Skeletal muscle tissue (tissue), 4 donors: ENCODE results near the gene SETD5. TPM values are rescaled to one million over a fixed set of nuclear protein-coding genes. Genes with fewer than 3 reads are reported as not detected.
"Not testable (repeated sequence)": the region's sequence is repeated elsewhere in the genome, so short reads cannot be mapped to it uniquely, and the experiment has no call there.

Source experiments
- H3K27ac ChIP-seq: one replicate; pipeline ENCODE4 v1.7.0; 2013; ENCODE audit warnings: mild to moderate bottlenecking, low read depth, low read length, inconsistent platforms
- H3K27me3 ChIP-seq, 3 donors: one replicate each; pipeline ENCODE4 v1.7.0; 2013; ENCODE audit warnings: low read length in 3 of 3; ENCODE audit not compliant: control insufficient read depth in 3 of 3, insufficient read depth in 3 of 3
- H3K36me3 ChIP-seq, 3 donors: one replicate each; pipeline ENCODE4 v1.7.0; 2013; ENCODE audit warnings: low read length in 3 of 3; ENCODE audit not compliant: control insufficient read depth in 3 of 3, insufficient read depth in 3 of 3
- H3K4me1 ChIP-seq, 3 donors: one replicate each; pipeline ENCODE4 v1.7.0; 2013; ENCODE audit warnings: low read length in 3 of 3, mild to moderate bottlenecking in 3 of 3; ENCODE audit not compliant: control insufficient read depth in 3 of 3, insufficient read depth in 3 of 3
- H3K4me3 ChIP-seq, 3 donors: one replicate each; pipeline ENCODE4 v1.7.0; 2013; ENCODE audit warnings: low read length in 3 of 3
- H3K9ac ChIP-seq, 3 donors: one replicate each; pipeline ENCODE4 v1.7.0; 2013; ENCODE audit warnings: low read length in 3 of 3, mild to moderate bottlenecking in 3 of 3, moderate library complexity in 2 of 3, low read depth in 1 of 3
- H3K9me3 ChIP-seq, 3 donors: one replicate each; pipeline ENCODE4 v1.7.0; 2013; ENCODE audit warnings: low read length in 3 of 3; ENCODE audit not compliant: control insufficient read depth in 3 of 3
- total RNA-seq: library from RNA; depleted of rRNA; stranded (reverse); fragments of >200 nt; gene quantifications from one replicate; pipeline ENCODE4 v1.2.3, GENCODE V29; 2014
- donor health status: Osteomylitis.

SETD5 gene
- total RNA-seq, 1 donor from 2014 or later: 54.3 TPM

GRCh38 chr3:9491506-9491905 lies 94.1 kb downstream of the SETD5 start:
- H3K27ac ChIP-seq: no peak overlapping the region
- H3K4me3 ChIP-seq: no peak overlapping the region
- no peaks in the 10 kb centered on the region for H3K9me3 ChIP-seq
- H3K4me1 ChIP-seq: no peaks in the 10 kb centered on the region
- H3K9ac ChIP-seq: no peak overlapping the region
- no peaks in the 10 kb centered on the region for H3K27me3 ChIP-seq
- H3K36me3 ChIP-seq: no peaks in the 10 kb centered on the region

GRCh38 chr3:9494036-9494435 lies 96.6 kb downstream of the SETD5 start:
- H3K9ac ChIP-seq, H3K4me3 ChIP-seq, H3K4me1 ChIP-seq, H3K36me3 ChIP-seq, H3K27ac ChIP-seq, H3K9me3 ChIP-seq, H3K27me3 ChIP-seq: not testable (repeated sequence)

GRCh38 chr3:9496893-9497292 lies 99.5 kb downstream of the SETD5 start:
- Histone ChIP-seq H3K9ac (no peak overlapping the region), H3K4me3 (no peak overlapping the region), H3K4me1 (no peaks in the 10 kb centered on the region), H3K36me3 (no peaks in the 10 kb centered on the region), H3K9me3 (no peaks in the 10 kb centered on the region), H3K27me3 (peaks cover 27 to 33% (median 32%) of the 10 kb centered on the region in 3 donors), H3K27ac (no peak overlapping the region)

GRCh38 chr3:9497821-9498565 lies 100.6 kb downstream of the SETD5 start:
- Histone ChIP-seq H3K27ac (no peak overlapping the region), H3K36me3 (no peaks in the 10 kb centered on the region), H3K4me1 (no peaks in the 10 kb centered on the region), H3K27me3 (peaks cover 31 to 33% (median 33%) of the 10 kb centered on the region in 3 donors), H3K9ac (no peak overlapping the region), H3K4me3 (no peak overlapping the region), H3K9me3 (no peaks in the 10 kb centered on the region)

- H3K4me3 ChIP-seq: no peak overlapping the region
- no peak overlapping the region for H3K27ac ChIP-seq
- H3K27me3 ChIP-seq: peaks cover 31 to 33% (median 33%) of the 10 kb centered on the region in 3 donors
- H3K9ac ChIP-seq: no peak overlapping the region
- no peaks in the 10 kb centered on the region for H3K36me3 ChIP-seq
- H3K4me1 ChIP-seq: no peaks in the 10 kb centered on the region
- H3K9me3 ChIP-seq: no peaks in the 10 kb centered on the region
These were observed 101.4 kb downstream of the SETD5 start for GRCh38 chr3:9498781-9499180.

GRCh38 chr3:9499455-9500107 lies 102.2 kb downstream of the SETD5 start:
- H3K27me3 ChIP-seq: peaks cover 31 to 33% (median 33%) of the 10 kb centered on the region in 3 donors
- H3K4me1 ChIP-seq: no peaks in the 10 kb centered on the region
- no peaks in the 10 kb centered on the region for H3K9me3 ChIP-seq
- H3K36me3 ChIP-seq: no peaks in the 10 kb centered on the region
- no peak overlapping the region for H3K4me3 ChIP-seq
- no peak overlapping the region for H3K27ac ChIP-seq
- no peak overlapping the region for H3K9ac ChIP-seq

- peaks cover 31 to 33% (median 33%) of the 10 kb centered on the region in 3 donors for H3K27me3 ChIP-seq
- no peak overlapping the region for H3K9ac ChIP-seq
- no peaks in the 10 kb centered on the region for H3K36me3 ChIP-seq
- H3K9me3 ChIP-seq: no peaks in the 10 kb centered on the region
- no peaks in the 10 kb centered on the region for H3K4me1 ChIP-seq
- no peak overlapping the region for H3K4me3 ChIP-seq
- H3K27ac ChIP-seq: no peak overlapping the region
These were observed 103.0 kb downstream of the SETD5 start for GRCh38 chr3:9500108-9501050.

- Histone ChIP-seq H3K4me3 (no peak overlapping the region), H3K4me1 (no peaks in the 10 kb centered on the region), H3K27me3 (peaks cover 31 to 38% (median 33%) of the 10 kb centered on the region in 3 donors), H3K9ac (no peak overlapping the region), H3K27ac (no peak overlapping the region), H3K9me3 (no peaks in the 10 kb centered on the region), H3K36me3 (no peaks in the 10 kb centered on the region)
These were observed 103.8 kb downstream of the SETD5 start for GRCh38 chr3:9501226-9501625.

GRCh38 chr3:9503283-9503682 lies 105.9 kb downstream of the SETD5 start:
- no peaks in the 10 kb centered on the region for H3K4me1 ChIP-seq
- H3K9me3 ChIP-seq: no peaks in the 10 kb centered on the region
- H3K36me3 ChIP-seq: no peaks in the 10 kb centered on the region
- H3K4me3 ChIP-seq: no peak overlapping the region
- H3K27me3 ChIP-seq: peaks cover 39 to 47% (median 41%) of the 10 kb centered on the region in 3 donors
- H3K27ac ChIP-seq: no peak overlapping the region
- no peak overlapping the region for H3K9ac ChIP-seq
